ENCODE results near the gene TEX44.

GRCh38 chr2:231583982-231584381, 8.7 kb upstream of the TEX44 start:
- TF ChIP-seq POLR2AphosphoS5 (IDR thresholded peaks at IDR 0.05; ENCODE audit: low read depth) (no peak), SPI1 (IDR thresholded peaks at IDR 0.05; ENCODE audit: borderline replicate concordance, low read depth) (no peak), CTCF (IDR thresholded peaks at IDR 0.05; ENCODE audit: insufficient read depth, low read length) (no peak)

All from HL-60 (cell line).